ENCODE data around the gene NUP54.

GRCh38 chr4:76194325-76194724 is 46.1 kb upstream of the NUP54 start:
- no peak for TF ChIP-seq CTCF (conservative IDR thresholded peaks at IDR 0.05; ENCODE audit: low read depth, low read length)
- no peak for TF ChIP-seq EZH2 (IDR thresholded peaks at IDR 0.05; ENCODE audit: borderline replicate concordance, low read depth, low read length, poor library complexity, severe bottlenecking)

All from A673 (cell line).